GM13977 (cell line): ENCODE data around the gene TBC1D22A.

ENCODE experiments used
- DNase-seq: peaks from one replicate; pipeline ENCODE4 v3.0.0; 2012; ENCODE audit warnings: low spot score
- in situ Hi-C: fragments of 300-500 bp; cut with MboI; formaldehyde crosslinking; loops from one replicate; pipeline ENCODE4 v1.12.0; 2022; ENCODE audit warnings: low sequenced_read_pairs, low pct_unique_long_range_greater_than_20kb, mixed read lengths, inconsistent platforms; ENCODE audit not compliant: unreplicated experiment
- TF ChIP-seq, protein P1 (sequence below): IDR thresholded peaks from 2 replicates; pipeline ENCODE4 v1.5.1; 2012; ENCODE audit warnings: mild to moderate bottlenecking, control low read depth; ENCODE audit not compliant: insufficient read depth; ENCODE audit errors: extremely low read depth, missing control alignments

TBC1D22A gene

DNA sequence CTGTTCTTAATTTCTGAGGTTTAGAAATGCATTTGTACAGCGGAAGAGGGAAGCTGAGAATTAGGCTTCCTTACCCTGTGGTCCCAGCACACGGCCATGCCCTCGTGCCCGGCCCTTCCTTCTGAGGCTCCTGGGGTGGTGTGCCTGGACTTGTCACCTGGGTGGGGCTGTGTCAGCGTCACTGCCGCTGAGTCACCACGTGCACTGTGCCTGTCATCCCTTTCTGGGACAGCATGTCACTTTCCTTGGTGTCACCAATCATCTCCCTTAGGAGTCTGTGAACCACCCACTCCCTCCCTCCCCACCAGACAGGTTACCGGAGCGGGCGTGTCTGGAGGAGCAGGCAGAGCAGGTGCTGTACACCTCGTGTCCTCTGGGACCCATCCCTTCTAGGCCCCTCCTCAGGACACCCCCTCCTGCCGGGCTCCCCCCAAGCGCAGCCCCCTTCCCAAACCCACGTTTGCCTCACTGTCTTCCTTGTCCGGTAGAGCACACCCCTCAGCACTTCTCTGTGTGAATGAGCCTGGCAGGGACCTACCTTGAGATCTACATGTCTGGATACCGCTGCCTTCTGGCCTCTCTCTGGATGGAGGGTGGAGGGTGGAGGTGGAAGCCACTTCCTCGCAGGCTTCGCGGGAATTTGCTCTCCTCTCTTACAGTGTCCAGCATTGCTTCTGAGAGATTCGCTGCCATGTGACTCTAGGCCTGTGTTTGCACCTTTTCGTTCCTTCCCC, 367.6 kb downstream of the TBC1D22A start:
- TF ChIP-seq, protein P1, sequence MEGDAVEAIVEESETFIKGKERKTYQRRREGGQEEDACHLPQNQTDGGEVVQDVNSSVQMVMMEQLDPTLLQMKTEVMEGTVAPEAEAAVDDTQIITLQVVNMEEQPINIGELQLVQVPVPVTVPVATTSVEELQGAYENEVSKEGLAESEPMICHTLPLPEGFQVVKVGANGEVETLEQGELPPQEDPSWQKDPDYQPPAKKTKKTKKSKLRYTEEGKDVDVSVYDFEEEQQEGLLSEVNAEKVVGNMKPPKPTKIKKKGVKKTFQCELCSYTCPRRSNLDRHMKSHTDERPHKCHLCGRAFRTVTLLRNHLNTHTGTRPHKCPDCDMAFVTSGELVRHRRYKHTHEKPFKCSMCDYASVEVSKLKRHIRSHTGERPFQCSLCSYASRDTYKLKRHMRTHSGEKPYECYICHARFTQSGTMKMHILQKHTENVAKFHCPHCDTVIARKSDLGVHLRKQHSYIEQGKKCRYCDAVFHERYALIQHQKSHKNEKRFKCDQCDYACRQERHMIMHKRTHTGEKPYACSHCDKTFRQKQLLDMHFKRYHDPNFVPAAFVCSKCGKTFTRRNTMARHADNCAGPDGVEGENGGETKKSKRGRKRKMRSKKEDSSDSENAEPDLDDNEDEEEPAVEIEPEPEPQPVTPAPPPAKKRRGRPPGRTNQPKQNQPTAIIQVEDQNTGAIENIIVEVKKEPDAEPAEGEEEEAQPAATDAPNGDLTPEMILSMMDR, result no peak
- in situ Hi-C loops, result no loop called here
- DNase-seq, result no peak

DNA sequence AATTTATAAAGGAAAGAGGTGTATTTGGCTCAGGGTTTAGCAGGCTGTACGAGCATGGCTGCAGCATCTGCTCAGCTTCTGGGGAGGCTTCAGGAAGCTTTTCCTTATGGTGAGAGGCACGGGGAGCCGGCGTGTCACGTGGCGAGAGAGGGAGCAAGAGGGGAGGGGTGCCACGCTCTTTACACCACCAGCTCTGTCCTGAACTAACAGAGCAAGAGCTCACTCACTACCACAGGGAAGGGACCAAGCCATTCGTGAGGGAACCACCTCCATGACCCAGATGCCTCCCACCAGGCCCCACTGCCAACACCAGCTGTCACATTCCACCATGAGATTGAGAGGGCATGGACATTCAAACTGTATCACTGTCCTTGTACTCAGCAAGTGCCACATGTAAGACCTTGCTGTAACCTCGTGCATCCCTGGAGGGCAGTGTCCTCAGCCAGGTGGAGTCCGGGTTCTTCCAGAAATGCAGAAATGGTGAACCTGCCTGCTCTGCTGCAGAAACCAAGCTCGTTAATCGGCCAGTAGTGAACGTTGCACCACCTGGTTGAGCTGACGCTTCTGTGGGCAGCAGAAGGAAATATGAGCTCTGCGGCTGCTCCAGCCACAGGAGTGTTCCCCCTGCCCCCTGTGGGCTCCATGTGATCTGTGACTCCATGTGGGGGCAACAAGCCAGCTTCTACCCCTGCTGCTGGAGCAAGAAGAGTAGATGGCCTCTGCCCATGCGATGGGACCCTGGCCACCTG, 368.6 kb downstream of the TBC1D22A start:
- no peak for DNase-seq
- in situ Hi-C loops, result no loop called here
- TF ChIP-seq, protein P1, result no peak

DNA sequence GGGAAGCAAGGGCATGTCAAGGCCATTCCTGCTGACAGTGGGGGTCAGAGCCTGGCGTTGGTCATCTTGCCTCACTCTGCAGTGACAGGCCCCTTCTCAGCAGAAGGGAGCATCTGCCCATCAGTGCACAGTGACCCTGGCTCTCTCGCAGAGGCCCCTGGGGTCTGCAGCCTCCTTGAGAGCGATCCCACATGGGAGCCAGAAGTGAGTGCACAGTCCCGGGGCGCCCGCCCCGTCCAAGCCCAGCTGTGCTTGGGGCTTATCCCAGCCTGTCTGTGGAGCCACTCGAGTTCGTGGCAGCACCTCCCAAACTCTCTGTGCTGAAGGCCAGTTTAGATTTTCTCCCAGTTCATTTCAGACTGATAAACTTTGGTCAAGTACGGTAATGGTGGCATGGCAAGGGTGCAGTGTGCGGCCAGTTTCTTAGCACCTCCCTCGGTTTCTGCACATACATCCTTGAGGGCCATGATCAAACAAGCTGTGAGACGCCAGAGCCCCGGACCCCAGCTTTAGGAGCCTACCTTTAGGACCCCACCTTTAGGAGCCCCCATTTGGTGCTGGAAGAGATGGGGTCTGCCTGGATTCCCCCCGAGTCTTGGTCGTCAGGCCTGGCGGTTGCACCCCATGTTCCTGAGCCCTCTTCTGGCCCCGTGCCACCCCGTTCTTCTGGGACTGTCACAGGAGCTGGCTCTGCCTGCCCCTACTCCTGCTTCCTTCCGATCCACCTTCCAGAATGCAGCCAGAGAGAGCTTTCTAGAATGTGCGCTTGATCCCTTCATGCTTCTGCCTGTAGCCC, 369.4 kb downstream of the TBC1D22A start:
- DNase-seq, result no peak
- TF ChIP-seq, protein P1, result no peak
- in situ Hi-C loops, result no loop called here

DNA sequence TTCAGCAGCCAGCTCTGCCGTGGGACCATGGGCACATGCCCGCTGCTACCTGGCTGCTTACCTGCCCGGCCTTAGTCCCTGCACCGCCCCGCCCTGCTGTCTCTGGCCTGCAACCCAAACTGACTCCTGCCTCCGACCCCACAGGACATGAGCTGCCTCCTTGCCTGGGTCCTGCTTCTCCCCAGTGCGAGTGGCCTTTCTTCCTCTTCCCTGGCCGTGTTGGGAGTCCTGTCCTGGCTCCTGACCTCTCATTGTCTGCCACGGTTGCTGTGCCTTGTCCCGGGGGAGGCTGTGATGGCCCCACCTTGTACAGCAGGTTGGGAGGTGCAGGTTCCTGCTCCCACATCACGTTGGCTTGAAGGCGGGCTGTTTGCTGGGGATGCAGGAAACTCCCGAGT, 370.0 kb downstream of the TBC1D22A start:
- TF ChIP-seq, protein P1, result no peak
- no peak for DNase-seq
- in situ Hi-C loops, result no loop called here

DNA sequence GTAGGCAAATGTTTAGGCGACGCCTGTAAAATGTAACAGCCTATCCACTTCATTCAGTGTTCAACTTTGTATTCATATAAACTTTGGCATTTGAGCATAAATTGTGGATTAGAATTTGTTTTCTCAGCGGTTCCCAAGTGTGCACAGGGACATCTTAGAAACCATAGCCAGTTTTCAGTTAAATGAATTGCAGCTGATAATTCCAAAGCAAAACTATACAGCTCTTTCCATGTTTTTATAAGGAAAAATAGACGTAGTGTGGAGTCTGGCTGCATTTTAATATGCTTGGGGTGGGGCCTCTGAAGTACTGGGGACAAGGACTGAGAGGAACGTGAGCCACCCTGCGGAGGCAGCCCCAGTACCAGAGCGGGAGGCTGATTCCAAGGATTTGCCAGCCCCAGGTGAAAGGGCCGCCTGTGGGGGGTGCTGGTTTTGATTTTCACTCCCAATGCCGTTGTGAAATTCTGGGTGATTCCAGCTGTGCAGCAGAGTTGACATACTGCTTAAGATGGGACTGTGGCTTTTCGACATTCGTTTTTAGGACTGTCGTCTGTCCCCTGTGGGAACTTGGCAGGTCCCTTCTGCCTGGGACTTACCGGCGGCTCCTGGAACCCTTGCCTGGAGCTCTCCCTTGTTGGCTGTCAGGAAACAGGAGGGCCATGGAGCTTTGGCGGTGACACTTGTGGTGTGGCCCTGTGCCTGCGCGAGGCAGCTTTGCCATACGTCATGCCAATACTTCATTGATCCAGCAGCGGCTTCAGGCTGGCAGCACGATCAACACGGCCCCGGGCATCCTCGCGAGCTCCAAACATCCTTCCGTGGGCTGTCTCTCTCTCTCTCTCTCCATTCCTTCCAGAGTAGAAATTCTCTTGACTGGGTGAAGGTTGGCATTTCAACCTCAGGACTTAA, 370.9 kb downstream of the TBC1D22A start:
- in situ Hi-C loops, result no loop called here
- TF ChIP-seq, protein P1, result no peak
- no peak for DNase-seq
